Calu3 (cell line): ENCODE results near the gene ZNF544. TPM values are rescaled to one million over a fixed set of nuclear protein-coding genes. Genes with fewer than 3 reads are reported as not detected.

ENCODE experiments used
- BruUV-seq: library from RNA; stranded (reverse); fragments of 400-500 nt; replicated peaks from 2 replicates; lab custom pipeline; 2021; lab: Mats Ljungman, UMichigan
- CTCF ChIA-PET: fragments of 300-600 bp; sonication (Branson Sonifier 250); formaldehyde crosslinking; loops from one replicate; lab custom pipeline; 2022; ENCODE audit warnings: antibody characterized with exemption; lab: Charles Lee
- DNase-seq: peaks from one replicate; pipeline ENCODE4 v3.0.0; 2022
- H3K27ac Mint-ChIP-seq: one replicate; pipeline ENCODE4 v1.8.0; 2022; ENCODE audit warnings: mixed read lengths; ENCODE audit not compliant: unreplicated experiment
- H3K27me3 Mint-ChIP-seq: one replicate; pipeline ENCODE4 v1.8.0; 2022; ENCODE audit warnings: mixed read lengths; ENCODE audit not compliant: unreplicated experiment
- H3K36me3 Mint-ChIP-seq: one replicate; pipeline ENCODE4 v1.8.0; 2022; ENCODE audit warnings: mild to moderate bottlenecking, moderate library complexity, mixed read lengths; ENCODE audit not compliant: insufficient read depth, unreplicated experiment
- H3K4me1 Mint-ChIP-seq: one replicate; pipeline ENCODE4 v1.8.0; 2022; ENCODE audit warnings: mild to moderate bottlenecking, low read depth, mixed read lengths; ENCODE audit not compliant: unreplicated experiment
- H3K4me3 Mint-ChIP-seq: one replicate; pipeline ENCODE4 v1.8.0; 2022; ENCODE audit warnings: mild to moderate bottlenecking, low read depth, moderate library complexity, mixed read lengths; ENCODE audit not compliant: unreplicated experiment
- H3K9me3 Mint-ChIP-seq: one replicate; pipeline ENCODE4 v1.8.0; 2022; ENCODE audit warnings: low read depth, mixed read lengths; ENCODE audit not compliant: unreplicated experiment
- CTCF ChIP-seq: fragments of 200-600 bp; IDR thresholded peaks from one replicate; pipeline ENCODE4 v1.8.0; 2022; ENCODE audit warnings: antibody characterized with exemption; ENCODE audit not compliant: unreplicated experiment
- intact Hi-C: fragments of 100-400 bp; cut with micrococcal nuclease; formaldehyde crosslinking; loops from one replicate; pipeline ENCODE4 v1.10.0; 2022; ENCODE audit not compliant: unreplicated experiment
- total RNA-seq: library from RNA; stranded (reverse); gene quantifications from 2 replicates; pipeline ENCODE4 v1.2.3, GENCODE V29; 2022

Gene ZNF544
- total RNA-seq, 1 experiment from 2014 or later, result 65.3 TPM

GRCh38 chr19:58182989-58183816 is 45.5 kb upstream of the ZNF544 start, which contains the start of gene ZNF274:
Gene ZNF274 (plus strand): TSS chr19:58183061. CDS start chr19:58183966, 905 bp downstream.
- Mint-ChIP-seq H3K36me3 (peaks cover 66% of the 10 kb centered on the region), H3K27me3 (no peaks in the 10 kb centered on the region), H3K4me3 (peak within 1 kb of the TSS; percentile 98), H3K4me1 (peaks cover 14% of the 10 kb centered on the region), H3K9me3 (peaks cover 18% of the 10 kb centered on the region), H3K27ac (peak within 1 kb of the TSS; percentile 98)
- no peak for TF ChIP-seq CTCF
- CTCF ChIA-PET, result no interaction called here
- intact Hi-C loops, result loop anchor here (1.0 to 10.0 kb wide), 3 partner anchors 120 to 222 kb away; partner anchors contain the start of genes ZNF584 and ZSCAN22
- peak; percentile 98 for DNase-seq
- no TSS peak for BruUV-seq

GRCh38 chr19:58183817-58184215 is 44.9 kb upstream of the ZNF544 start:
- intact Hi-C loops, result loop anchor here (1.0 to 10.0 kb wide), 3 partner anchors 119 to 221 kb away; partner anchors contain the start of genes ZNF584 and ZSCAN22
- H3K27ac Mint-ChIP-seq, result peak overlapping the region; percentile 98
- peaks cover 14% of the 10 kb centered on the region for H3K4me1 Mint-ChIP-seq
- TSS peak; percentile 63 for BruUV-seq
- H3K27me3 Mint-ChIP-seq, result no peaks in the 10 kb centered on the region
- peak overlapping the region; percentile 98 for H3K4me3 Mint-ChIP-seq
- no peak for DNase-seq
- CTCF ChIA-PET, result interaction anchor here (0.7 kb wide), 1 partner anchor 520 kb away, joined by 3 read pairs; no protein-coding TSS in a partner anchor
- peaks cover 71% of the 10 kb centered on the region for H3K36me3 Mint-ChIP-seq
- TF ChIP-seq CTCF, result no peak
- peaks cover 18% of the 10 kb centered on the region for H3K9me3 Mint-ChIP-seq

- BruUV-seq, result no TSS peak
- no peaks in the 10 kb centered on the region for H3K27me3 Mint-ChIP-seq
- CTCF ChIA-PET, result no interaction called here
- no peaks in the 10 kb centered on the region for H3K4me1 Mint-ChIP-seq
- H3K27ac Mint-ChIP-seq, result peak overlapping the region; percentile 3
- intact Hi-C loops, result no loop called here
- no peak overlapping the region for H3K4me3 Mint-ChIP-seq
- peaks cover 19% of the 10 kb centered on the region for H3K9me3 Mint-ChIP-seq
- no peak for TF ChIP-seq CTCF
- DNase-seq, result no peak
- H3K36me3 Mint-ChIP-seq, result peaks cover 97% of the 10 kb centered on the region
Measured at GRCh38 chr19:58196901-58197616, 31.7 kb upstream of the ZNF544 start.

GRCh38 chr19:58203814-58204475 is 24.8 kb upstream of the ZNF544 start:
- intact Hi-C loops, result no loop called here
- TF ChIP-seq CTCF, result no peak
- H3K4me1 Mint-ChIP-seq, result no peaks in the 10 kb centered on the region
- DNase-seq, result no peak
- CTCF ChIA-PET, result no interaction called here
- H3K27me3 Mint-ChIP-seq, result no peaks in the 10 kb centered on the region
- H3K9me3 Mint-ChIP-seq, result peaks cover 45% of the 10 kb centered on the region
- no TSS peak for BruUV-seq
- no peak overlapping the region for H3K27ac Mint-ChIP-seq
- peaks cover 84% of the 10 kb centered on the region for H3K36me3 Mint-ChIP-seq
- no peak overlapping the region for H3K4me3 Mint-ChIP-seq
